Prostate gland (tissue), 2 donors: ENCODE data around the gene MT1A. TPM values are rescaled to one million over a fixed set of nuclear protein-coding genes. Genes with fewer than 3 reads are reported as not detected.

ENCODE experiments used
- DNase-seq: peaks from one replicate; pipeline ENCODE4 v3.0.0-alpha.2; 2019; ENCODE audit warnings: low spot score
- H3K27ac ChIP-seq, 2 donors: fragments of 200-600 bp; sonication (generic); 2 replicates each; pipeline ENCODE4 v1.5.1; 2017 to 2019
- H3K27me3 ChIP-seq: fragments of 200-600 bp; sonication (generic); replicated peaks from 2 replicates; pipeline ENCODE4 v1.5.1; 2019; ENCODE audit not compliant: insufficient read depth
- H3K36me3 ChIP-seq, 2 donors: fragments of 200-600 bp; sonication (generic); 1 replicate in 1 of 2; 2 replicates in 1 of 2; pipeline versions ENCODE4 v1.5.1 to v1.8.1; 2017 to 2019
- H3K4me1 ChIP-seq: fragments of 200-600 bp; sonication (generic); replicated peaks from 2 replicates; pipeline ENCODE4 v1.5.1; 2019
- H3K4me3 ChIP-seq, 2 donors: fragments of 200-600 bp; sonication (generic); 2 replicates each; pipeline ENCODE4 v1.5.1; 2017 to 2019
- H3K9me3 ChIP-seq: fragments of 200-600 bp; sonication (generic); 2 replicates; pipeline ENCODE4 v1.5.1; 2017
- POLR2A ChIP-seq: fragments of 450-650 bp; IDR thresholded peaks from one replicate; pipeline ENCODE4 v1.6.1; 2016; ENCODE audit warnings: antibody characterized with exemption, mild to moderate bottlenecking
- POLR2AphosphoS5 ChIP-seq: sonication (generic); formaldehyde crosslinking; IDR thresholded peaks from one replicate; pipeline ENCODE4 v1.6.1; 2017; ENCODE audit warnings: antibody characterized with exemption
- WGBS: methylation state at CpG from one replicate; pipeline ENCODE4 v1.1.5; 2018; 5-methylcytosine and 5-hydroxymethylcytosine counted together
- intact Hi-C: fragments of 100-400 bp; cut with DNase I; formaldehyde crosslinking; loops from one replicate; pipeline ENCODE4 v1.14.2; 2022
- total RNA-seq, 2 donors: library from RNA; depleted of rRNA; stranded (reverse); fragments of >200 nt; gene quantifications; one replicate each; pipeline ENCODE4 v1.1.0, GENCODE V29; 2016
- TF ChIP-seq, protein P1 (sequence below), 4 experiments: fragments of 200-600 bp in 2 of 4; fragments of 450-650 bp in 2 of 4; sonication (generic) in 2 of 4; IDR thresholded peaks; 1 replicate in 3 of 4; 2 replicates in 1 of 4; pipeline ENCODE4 v1.5.1; 2016 to 2019; ENCODE audit warnings: antibody characterized with exemption in 4 of 4, mild to moderate bottlenecking in 2 of 4, moderate library complexity in 2 of 4

Gene MT1A
- total RNA-seq, 2 donors from 2014 or later = 6.9 TPM; not detected in 1

GRCh38 chr16:56604966-56605365 lies 33.5 kb upstream of the MT1A start:
- TF ChIP-seq POLR2A (no peak), POLR2AphosphoS5 (no peak)
- TF ChIP-seq, protein P1, sequence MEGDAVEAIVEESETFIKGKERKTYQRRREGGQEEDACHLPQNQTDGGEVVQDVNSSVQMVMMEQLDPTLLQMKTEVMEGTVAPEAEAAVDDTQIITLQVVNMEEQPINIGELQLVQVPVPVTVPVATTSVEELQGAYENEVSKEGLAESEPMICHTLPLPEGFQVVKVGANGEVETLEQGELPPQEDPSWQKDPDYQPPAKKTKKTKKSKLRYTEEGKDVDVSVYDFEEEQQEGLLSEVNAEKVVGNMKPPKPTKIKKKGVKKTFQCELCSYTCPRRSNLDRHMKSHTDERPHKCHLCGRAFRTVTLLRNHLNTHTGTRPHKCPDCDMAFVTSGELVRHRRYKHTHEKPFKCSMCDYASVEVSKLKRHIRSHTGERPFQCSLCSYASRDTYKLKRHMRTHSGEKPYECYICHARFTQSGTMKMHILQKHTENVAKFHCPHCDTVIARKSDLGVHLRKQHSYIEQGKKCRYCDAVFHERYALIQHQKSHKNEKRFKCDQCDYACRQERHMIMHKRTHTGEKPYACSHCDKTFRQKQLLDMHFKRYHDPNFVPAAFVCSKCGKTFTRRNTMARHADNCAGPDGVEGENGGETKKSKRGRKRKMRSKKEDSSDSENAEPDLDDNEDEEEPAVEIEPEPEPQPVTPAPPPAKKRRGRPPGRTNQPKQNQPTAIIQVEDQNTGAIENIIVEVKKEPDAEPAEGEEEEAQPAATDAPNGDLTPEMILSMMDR (IDR thresholded peaks at IDR 0.05) = no peak
- Histone ChIP-seq H3K36me3 (no peaks in the 10 kb centered on the region), H3K4me1 (peaks cover 17% of the 10 kb centered on the region), H3K9me3 (no peaks in the 10 kb centered on the region), H3K4me3 (no peak overlapping the region), H3K27me3 (no peaks in the 10 kb centered on the region), H3K27ac (peak overlapping the region in 1 of 2 donors; percentile 86)
- WGBS = 88% methylated on average over 4 of the region's 4 CpGs
- no peak for DNase-seq
- intact Hi-C loops = loop anchor here (5.0 kb wide), 2 partner anchors 77 to 97 kb away; partner anchors contain the start of gene MT1X

DNA sequence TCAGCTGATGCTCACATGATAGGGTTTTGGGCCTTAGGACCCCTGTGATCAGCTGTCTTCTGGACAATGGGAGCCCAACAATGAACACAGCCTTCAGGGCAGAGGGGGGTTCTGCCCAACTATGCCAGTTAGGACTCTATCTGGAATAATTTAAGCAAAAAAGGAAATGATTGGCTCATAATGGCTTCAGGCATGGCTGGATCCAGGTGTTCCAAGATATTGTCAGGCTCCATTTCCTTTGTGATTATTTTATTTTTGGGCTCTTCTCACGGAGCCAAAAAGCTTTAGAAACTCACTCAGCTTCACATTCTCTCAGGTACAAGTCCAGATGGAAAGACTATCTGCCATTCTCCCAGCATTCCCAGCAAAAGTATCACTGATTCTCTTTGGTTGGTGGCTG lies 33.0 kb upstream of the MT1A start:
- no peaks in the 10 kb centered on the region for H3K9me3 ChIP-seq
- no peaks in the 10 kb centered on the region for H3K27me3 ChIP-seq
- intact Hi-C loops = loop anchor here (5.0 kb wide), 1 partner anchor 77 kb away; the partner anchor contains the start of gene MT1X
- TF ChIP-seq, protein P1 (IDR thresholded peaks at IDR 0.05) = no peak
- no peak for TF ChIP-seq POLR2A
- TF ChIP-seq POLR2AphosphoS5 = no peak
- DNase-seq = no peak
- peak overlapping the region; percentile 86 to 90 for H3K27ac ChIP-seq
- H3K36me3 ChIP-seq = no peaks in the 10 kb centered on the region
- H3K4me1 ChIP-seq = peaks cover 22% of the 10 kb centered on the region
- H3K4me3 ChIP-seq = no peak overlapping the region
- 90% methylated on average over 1 of the region's 1 CpG for WGBS

DNA sequence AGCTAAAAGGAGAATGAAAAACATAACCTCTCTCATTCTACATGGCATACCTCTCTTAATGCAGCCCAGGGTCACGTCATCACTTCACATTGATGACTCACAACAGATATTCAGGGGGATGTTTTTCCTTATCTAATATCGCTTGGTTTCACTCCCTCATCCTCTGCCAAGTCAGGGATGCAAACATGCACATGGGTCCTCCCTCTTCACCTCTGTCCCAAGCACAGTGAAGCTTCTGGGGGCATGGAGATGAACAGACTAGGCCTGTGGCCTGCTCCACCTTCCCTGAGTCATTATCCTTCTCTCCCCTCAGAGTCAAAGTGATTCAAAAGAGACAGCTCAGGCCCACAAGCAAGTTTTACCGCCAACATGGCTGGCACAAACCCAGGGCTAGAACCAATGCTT lies 32.4 kb upstream of the MT1A start:
- no peaks in the 10 kb centered on the region for H3K9me3 ChIP-seq
- peaks cover 22% of the 10 kb centered on the region for H3K4me1 ChIP-seq
- no peaks in the 10 kb centered on the region for H3K27me3 ChIP-seq
- WGBS = 49% methylated on average over 3 of the region's 3 CpGs
- H3K36me3 ChIP-seq = no peaks in the 10 kb centered on the region
- peak overlapping the region; percentile 86 to 90 for H3K27ac ChIP-seq
- intact Hi-C loops = loop anchor here (5.0 kb wide), 1 partner anchor 76 kb away; the partner anchor contains the start of gene MT1X
- TF ChIP-seq POLR2A (no peak), POLR2AphosphoS5 (no peak)
- TF ChIP-seq, protein P1 (IDR thresholded peaks at IDR 0.05) = no peak
- DNase-seq = no peak
- H3K4me3 ChIP-seq = no peak overlapping the region

- 6% methylated on average over 8 of the region's 8 CpGs for WGBS
- Histone ChIP-seq H3K36me3 (no peaks in the 10 kb centered on the region), H3K4me3 (no peak overlapping the region), H3K27ac (peak overlapping the region; percentile 86 to 90), H3K4me1 (peaks cover 22% of the 10 kb centered on the region), H3K9me3 (no peaks in the 10 kb centered on the region), H3K27me3 (no peaks in the 10 kb centered on the region)
- TF ChIP-seq POLR2AphosphoS5 = peak; percentile 39
- no peak for TF ChIP-seq POLR2A
- DNase-seq = peak; percentile 59
- intact Hi-C loops = loop anchor here (5.0 kb wide), 1 partner anchor 76 kb away; the partner anchor contains the start of gene MT1X
Measured at GRCh38 chr16:56606476-56607108, 31.9 kb upstream of the MT1A start.

DNA sequence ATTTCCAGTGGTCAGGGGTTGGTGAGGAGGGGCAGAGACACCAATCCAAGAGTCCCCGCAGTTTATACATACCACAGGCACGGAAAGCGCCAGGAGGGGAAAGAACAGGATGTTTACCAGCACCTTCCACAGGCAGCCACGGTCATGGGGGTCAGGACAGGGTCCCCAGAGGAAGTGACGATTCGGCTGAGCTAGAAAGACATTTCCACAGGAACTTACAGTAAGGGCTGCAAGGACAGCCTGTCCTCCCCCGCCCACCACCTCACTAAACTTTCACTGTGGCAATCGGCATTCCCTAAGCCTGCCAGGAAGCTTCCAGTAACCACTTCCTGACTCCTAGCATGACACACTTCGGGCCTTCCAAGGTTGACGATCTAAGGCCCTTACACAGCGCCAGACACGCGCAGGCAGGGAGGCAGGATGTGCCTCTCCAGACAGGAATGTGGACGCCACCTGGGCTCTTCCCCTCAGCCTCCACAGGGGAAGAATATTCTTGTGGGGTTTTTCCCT lies 31.3 kb upstream of the MT1A start:
- Histone ChIP-seq H3K27ac (peak overlapping the region; percentile 86 to 90), H3K4me3 (no peak overlapping the region), H3K36me3 (no peaks in the 10 kb centered on the region), H3K9me3 (no peaks in the 10 kb centered on the region), H3K27me3 (no peaks in the 10 kb centered on the region), H3K4me1 (peaks cover 22% of the 10 kb centered on the region)
- DNase-seq = peak; percentile 82
- TF ChIP-seq POLR2A (no peak), POLR2AphosphoS5 (peak; percentile 77)
- TF ChIP-seq, protein P1 (IDR thresholded peaks at IDR 0.05) = no peak
- intact Hi-C loops = loop anchor here (5.0 kb wide), 1 partner anchor 75 kb away; the partner anchor contains the start of gene MT1X
- WGBS = 32% methylated on average over 14 of the region's 14 CpGs
